ENCODE measurements around the gene G3BP1.
A peak's percentile ranks its signal among the peaks of the same experiment; 100 is the strongest.
"Not testable (repeated sequence)": the region's sequence is repeated elsewhere in the genome, so short reads cannot be mapped to it uniquely, and the experiment has no call there.

G3BP1 gene

DNA sequence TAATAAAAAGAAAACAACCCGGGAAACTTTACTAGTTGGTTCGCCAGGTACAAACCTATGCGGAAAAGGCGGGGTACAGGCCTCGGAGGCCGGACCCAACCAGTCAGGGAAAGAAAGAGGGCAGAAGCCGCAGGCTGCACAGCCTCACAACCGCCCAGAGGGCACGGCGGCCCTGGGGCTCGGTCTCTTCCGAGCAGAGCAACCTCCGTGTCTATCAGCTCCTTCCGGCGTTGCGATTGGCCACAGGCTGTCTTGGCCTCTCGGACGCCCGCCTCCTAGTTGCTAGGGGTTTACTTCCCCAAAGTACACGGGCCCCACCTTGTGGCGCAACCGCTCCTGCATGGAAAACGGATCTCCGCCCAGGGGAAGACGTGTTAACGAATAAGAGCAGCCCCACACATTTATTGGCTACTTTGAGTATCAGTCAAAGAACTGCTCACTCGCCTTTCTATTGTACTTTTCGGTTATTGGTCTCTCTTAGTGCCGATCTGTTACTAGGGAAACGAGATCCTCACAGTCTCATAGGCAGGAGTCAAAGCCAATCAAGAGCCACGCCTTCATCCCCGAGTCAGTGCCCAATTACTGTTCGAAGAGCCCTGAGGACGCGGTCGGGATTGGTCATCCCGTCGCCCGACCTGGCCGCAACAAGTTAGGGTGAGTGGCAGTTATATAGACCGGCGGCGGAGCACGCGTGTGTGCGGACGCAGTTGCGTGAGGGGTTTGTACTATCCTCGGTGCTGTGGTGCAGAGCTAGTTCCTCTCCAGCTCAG, at the start of gene G3BP1:
G3BP1 (plus strand) TSS at position 696 of the 770 bp plus-strand sequence. CDS start 14,667 bp downstream, outside the sequence.
- in situ Hi-C loops (cut with HindIII; ENCODE audit: low sequenced_read_pairs) = no loop called here
- DNase-seq (ENCODE audit: low read depth, low spot score) = peak; percentile 100
- TF ChIP-seq, protein P1, sequence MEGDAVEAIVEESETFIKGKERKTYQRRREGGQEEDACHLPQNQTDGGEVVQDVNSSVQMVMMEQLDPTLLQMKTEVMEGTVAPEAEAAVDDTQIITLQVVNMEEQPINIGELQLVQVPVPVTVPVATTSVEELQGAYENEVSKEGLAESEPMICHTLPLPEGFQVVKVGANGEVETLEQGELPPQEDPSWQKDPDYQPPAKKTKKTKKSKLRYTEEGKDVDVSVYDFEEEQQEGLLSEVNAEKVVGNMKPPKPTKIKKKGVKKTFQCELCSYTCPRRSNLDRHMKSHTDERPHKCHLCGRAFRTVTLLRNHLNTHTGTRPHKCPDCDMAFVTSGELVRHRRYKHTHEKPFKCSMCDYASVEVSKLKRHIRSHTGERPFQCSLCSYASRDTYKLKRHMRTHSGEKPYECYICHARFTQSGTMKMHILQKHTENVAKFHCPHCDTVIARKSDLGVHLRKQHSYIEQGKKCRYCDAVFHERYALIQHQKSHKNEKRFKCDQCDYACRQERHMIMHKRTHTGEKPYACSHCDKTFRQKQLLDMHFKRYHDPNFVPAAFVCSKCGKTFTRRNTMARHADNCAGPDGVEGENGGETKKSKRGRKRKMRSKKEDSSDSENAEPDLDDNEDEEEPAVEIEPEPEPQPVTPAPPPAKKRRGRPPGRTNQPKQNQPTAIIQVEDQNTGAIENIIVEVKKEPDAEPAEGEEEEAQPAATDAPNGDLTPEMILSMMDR (IDR thresholded peaks at IDR 0.05; ENCODE audit: low read depth, low read length) = peak; percentile 79
- H3K4me3 ChIP-seq (ENCODE audit: low read depth, low read length) = peak within 1 kb of the TSS; percentile 72

DNA sequence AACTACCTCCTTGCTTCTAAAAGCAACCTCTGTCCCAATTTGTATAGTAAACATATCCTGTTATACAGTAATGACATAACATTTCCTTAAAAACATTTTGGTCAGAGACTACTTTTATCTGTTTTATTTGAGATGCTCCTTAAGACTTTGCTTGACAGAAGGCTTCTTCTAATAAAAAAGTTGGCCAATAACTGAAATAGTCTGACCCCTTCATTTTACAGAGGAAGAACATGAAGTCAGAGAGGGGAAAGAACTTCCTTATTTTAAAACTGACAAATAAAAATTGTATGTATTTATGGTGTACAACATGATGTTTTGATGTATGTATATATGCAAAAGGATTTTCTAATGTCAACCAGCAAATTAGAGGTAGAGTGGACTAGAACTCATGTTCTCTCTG, 49.2 kb upstream of the G3BP1 start:
- no peak overlapping the region for H3K4me3 ChIP-seq (ENCODE audit: low read depth, low read length)
- in situ Hi-C loops (cut with HindIII; ENCODE audit: low sequenced_read_pairs) = no loop called here
- TF ChIP-seq, protein P1 (IDR thresholded peaks at IDR 0.05; ENCODE audit: low read depth, low read length) = no peak
- no peak for DNase-seq (ENCODE audit: low read depth, low spot score)

GRCh38 chr5:151724360-151724759, 47.4 kb upstream of the G3BP1 start:
- no peak overlapping the region for H3K4me3 ChIP-seq (ENCODE audit: low read depth, low read length)
- in situ Hi-C loops (cut with HindIII; ENCODE audit: low sequenced_read_pairs) = no loop called here
- TF ChIP-seq, protein P1 (IDR thresholded peaks at IDR 0.05; ENCODE audit: low read depth, low read length) = no peak
- DNase-seq (ENCODE audit: low read depth, low spot score) = no peak

DNA sequence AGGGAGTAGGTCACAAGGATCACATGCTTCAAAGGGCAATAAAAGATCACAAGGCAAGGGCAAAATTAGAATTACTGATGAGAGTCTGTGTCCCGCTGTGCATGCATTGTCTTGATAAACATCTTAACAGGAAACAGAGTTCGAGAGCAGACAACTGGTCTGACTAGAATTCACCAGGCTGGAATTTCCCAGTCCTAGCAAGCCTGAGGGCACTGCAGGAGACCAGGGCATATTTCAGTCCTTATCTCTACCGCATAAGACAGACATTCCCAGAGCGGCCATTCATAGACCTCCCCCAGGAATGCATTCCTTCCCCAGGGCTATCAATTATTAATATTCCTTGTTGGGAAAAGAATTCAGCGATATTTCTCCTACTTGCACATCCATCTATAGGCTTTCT, 42.2 kb upstream of the G3BP1 start:
- DNase-seq (ENCODE audit: low read depth, low spot score); H3K4me3 ChIP-seq (ENCODE audit: low read depth, low read length); in situ Hi-C loops (cut with HindIII; ENCODE audit: low sequenced_read_pairs): not testable (repeated sequence)

DNA sequence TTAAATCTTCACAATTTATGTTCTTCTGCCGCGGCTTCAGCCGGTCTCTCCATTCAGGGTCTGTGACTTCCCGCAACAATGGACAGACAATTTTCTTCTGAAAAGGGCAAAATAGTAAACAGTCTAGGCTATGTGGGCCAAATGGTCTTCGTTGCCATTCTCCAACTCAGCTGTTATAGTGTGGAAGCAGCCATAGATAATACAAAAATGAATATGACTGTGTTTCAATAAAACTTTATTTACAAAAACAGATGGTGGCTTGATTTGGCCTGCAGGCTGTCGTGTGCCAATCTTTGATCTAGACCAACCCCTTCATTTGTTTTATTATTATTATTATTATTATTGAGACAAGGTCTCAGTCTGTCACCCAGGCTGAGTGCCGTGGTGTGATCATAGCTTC, 41.4 kb upstream of the G3BP1 start:
- TF ChIP-seq, protein P1 (IDR thresholded peaks at IDR 0.05; ENCODE audit: low read depth, low read length) = no peak
- no peak for DNase-seq (ENCODE audit: low read depth, low spot score)
- H3K4me3 ChIP-seq (ENCODE audit: low read depth, low read length) = no peak overlapping the region
- in situ Hi-C loops (cut with HindIII; ENCODE audit: low sequenced_read_pairs) = no loop called here

DNA sequence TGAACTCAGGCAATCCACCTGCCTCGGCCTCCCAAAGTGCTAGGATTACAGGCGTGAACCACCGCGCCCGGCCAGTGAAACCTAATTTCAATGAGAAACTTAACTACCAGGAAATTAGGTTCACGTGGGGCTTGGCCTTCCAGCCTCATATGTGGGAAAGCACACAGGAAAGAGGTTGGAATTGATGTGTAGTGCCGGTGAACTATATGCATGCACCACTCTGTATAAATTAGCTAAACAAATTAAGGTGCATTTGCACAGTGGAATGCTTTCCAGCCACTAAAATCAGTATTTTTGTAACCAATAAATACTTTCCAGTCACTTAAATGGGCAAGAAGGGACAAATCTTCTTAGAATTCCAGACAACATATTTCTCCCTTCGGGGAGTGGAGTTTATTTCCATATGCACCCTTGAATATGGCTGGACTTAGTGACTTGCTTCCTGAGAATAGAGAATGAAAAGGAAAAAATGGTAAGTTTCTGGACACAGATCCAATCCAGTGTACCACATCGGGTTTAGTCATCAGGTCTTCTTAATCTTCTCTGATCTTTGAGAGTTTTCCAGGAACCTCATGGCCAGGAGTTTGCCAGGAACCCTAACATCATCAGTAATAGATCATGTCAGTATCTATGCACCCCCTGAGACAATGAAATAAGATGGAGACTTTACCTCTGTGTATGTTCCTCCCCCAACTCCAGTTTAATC, 38.2 kb upstream of the G3BP1 start:
- TF ChIP-seq, protein P1 (IDR thresholded peaks at IDR 0.05; ENCODE audit: low read depth, low read length) = no peak
- in situ Hi-C loops (cut with HindIII; ENCODE audit: low sequenced_read_pairs) = no loop called here
- no peak overlapping the region for H3K4me3 ChIP-seq (ENCODE audit: low read depth, low read length)
- DNase-seq (ENCODE audit: low read depth, low spot score) = peak; percentile 64

DNA sequence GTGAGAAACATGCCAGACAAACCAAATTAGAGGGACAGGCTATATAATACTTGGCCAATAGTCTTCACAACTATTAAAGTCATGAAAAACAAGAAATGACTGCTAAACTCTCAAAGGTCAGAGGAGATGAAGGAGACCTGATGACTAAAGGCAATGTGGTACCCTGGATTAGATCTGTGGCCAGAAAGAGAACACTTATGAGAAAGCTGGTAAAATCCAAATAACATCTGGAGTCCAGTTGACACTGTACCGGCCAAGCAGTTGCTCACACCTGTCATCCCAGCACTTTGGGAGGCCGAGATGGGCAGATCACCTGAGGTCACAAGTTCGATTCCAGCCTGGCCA, 37.7 kb upstream of the G3BP1 start:
- in situ Hi-C loops (cut with HindIII; ENCODE audit: low sequenced_read_pairs) = no loop called here
- DNase-seq (ENCODE audit: low read depth, low spot score) = no peak
- H3K4me3 ChIP-seq (ENCODE audit: low read depth, low read length) = no peak overlapping the region
- TF ChIP-seq, protein P1 (IDR thresholded peaks at IDR 0.05; ENCODE audit: low read depth, low read length) = no peak

Measured in astrocyte of the spinal cord (primary cell).